A673 (cell line): ENCODE data around the gene FGR. TPM values are rescaled to one million over a fixed set of nuclear protein-coding genes. Genes with fewer than 3 reads are reported as not detected.

Source experiments
- BruUV-seq: library from RNA; stranded (reverse); fragments of 400-500 nt; replicated peaks from 2 replicates; lab custom pipeline; 2021; lab: Mats Ljungman, UMichigan
- CTCF ChIA-PET: fragments of 300-600 bp; sonication (Branson Sonifier 250); formaldehyde crosslinking; loops from one replicate; lab custom pipeline; 2022; ENCODE audit warnings: antibody characterized with exemption; lab: Charles Lee
- POLR2A ChIA-PET: fragments of 300-600 bp; sonication (Branson Sonifier 250); formaldehyde crosslinking; loops from one replicate; lab custom pipeline; 2022; ENCODE audit warnings: antibody characterized with exemption; ENCODE audit not compliant: low non-redundant PET; lab: Charles Lee
- DNase-seq: peaks from one replicate; pipeline ENCODE4 v3.0.0-alpha.2; 2015; ENCODE audit warnings: low spot score
- H3K27ac ChIP-seq: fragments of 200-600 bp; sonication (generic); 2 replicates; pipeline ENCODE4 v1.5.1; 2016; ENCODE audit warnings: mixed run types, low read depth, mild to moderate bottlenecking, mixed read lengths, antibody characterized with exemption, low read length; ENCODE audit not compliant: poor library complexity, severe bottlenecking
- H3K27me3 ChIP-seq: fragments of 200-600 bp; sonication (generic); replicated peaks from 2 replicates; pipeline ENCODE4 v1.6.1; 2017; ENCODE audit warnings: mixed run types, low read depth, mild to moderate bottlenecking, mixed read lengths, antibody characterized with exemption, low read length; ENCODE audit not compliant: insufficient read depth, poor library complexity
- H3K36me3 ChIP-seq: fragments of 200-600 bp; sonication (generic); 2 replicates; pipeline ENCODE4 v1.6.1; 2016; ENCODE audit warnings: mixed run types, mild to moderate bottlenecking, mixed read lengths, antibody characterized with exemption, low read length; ENCODE audit not compliant: insufficient read depth, poor library complexity, severe bottlenecking
- H3K4me1 ChIP-seq: fragments of 200-600 bp; sonication (generic); 2 replicates; pipeline ENCODE4 v1.6.1; 2017; ENCODE audit warnings: mixed run types, mild to moderate bottlenecking, mixed read lengths, antibody characterized with exemption, low read length; ENCODE audit not compliant: insufficient read depth, poor library complexity, severe bottlenecking
- H3K4me3 ChIP-seq: fragments of 200-600 bp; sonication (generic); 2 replicates; pipeline ENCODE4 v1.5.1; 2016; ENCODE audit warnings: low read depth, mixed run types, mild to moderate bottlenecking, mixed read lengths, low read length; ENCODE audit not compliant: poor library complexity, severe bottlenecking
- H3K9me3 ChIP-seq: fragments of 200-600 bp; sonication (generic); 2 replicates; pipeline ENCODE4 v1.6.1; 2016; ENCODE audit warnings: mixed run types, low read depth, mild to moderate bottlenecking, mixed read lengths, antibody characterized with exemption, low read length; ENCODE audit not compliant: poor library complexity, severe bottlenecking
- EZH2 ChIP-seq: fragments of 200-600 bp; sonication (generic); IDR thresholded peaks from 2 replicates; pipeline ENCODE4 v1.6.1; 2017; ENCODE audit warnings: borderline replicate concordance, low read depth, mild to moderate bottlenecking, mixed read lengths, antibody characterized with exemption, low read length; ENCODE audit not compliant: poor library complexity, severe bottlenecking
- intact Hi-C: fragments of 100-400 bp; cut with micrococcal nuclease; formaldehyde crosslinking; loops from one replicate; pipeline ENCODE4 v1.10.0; 2022; ENCODE audit not compliant: unreplicated experiment
- total RNA-seq: library from RNA; stranded (reverse); gene quantifications from 2 replicates; pipeline ENCODE4 v1.2.3, GENCODE V29; 2021
- TF ChIP-seq, protein P1 (sequence below): fragments of 300-800, 200-600 bp; sonication (generic); conservative IDR thresholded peaks from 2 replicates; pipeline ENCODE4 v1.5.1; 2017; ENCODE audit warnings: low read depth, mild to moderate bottlenecking, antibody characterized with exemption, low read length, moderate library complexity, mixed read lengths

FGR gene
- total RNA-seq, 1 experiment from 2014 or later, result not detected

GRCh38 chr1:27595597-27595996 lies 39.4 kb downstream of the FGR start:
- CTCF ChIA-PET, result interaction anchor here (1.0 kb wide), 1 partner anchor 38 kb away, joined by 9 read pairs; no protein-coding TSS in a partner anchor
- intact Hi-C loops, result no loop called here
- peak overlapping the region; percentile 30 for H3K27ac ChIP-seq
- no peaks in the 10 kb centered on the region for H3K9me3 ChIP-seq
- H3K4me3 ChIP-seq, result no peak overlapping the region
- no peak for TF ChIP-seq EZH2
- TF ChIP-seq, protein P1, sequence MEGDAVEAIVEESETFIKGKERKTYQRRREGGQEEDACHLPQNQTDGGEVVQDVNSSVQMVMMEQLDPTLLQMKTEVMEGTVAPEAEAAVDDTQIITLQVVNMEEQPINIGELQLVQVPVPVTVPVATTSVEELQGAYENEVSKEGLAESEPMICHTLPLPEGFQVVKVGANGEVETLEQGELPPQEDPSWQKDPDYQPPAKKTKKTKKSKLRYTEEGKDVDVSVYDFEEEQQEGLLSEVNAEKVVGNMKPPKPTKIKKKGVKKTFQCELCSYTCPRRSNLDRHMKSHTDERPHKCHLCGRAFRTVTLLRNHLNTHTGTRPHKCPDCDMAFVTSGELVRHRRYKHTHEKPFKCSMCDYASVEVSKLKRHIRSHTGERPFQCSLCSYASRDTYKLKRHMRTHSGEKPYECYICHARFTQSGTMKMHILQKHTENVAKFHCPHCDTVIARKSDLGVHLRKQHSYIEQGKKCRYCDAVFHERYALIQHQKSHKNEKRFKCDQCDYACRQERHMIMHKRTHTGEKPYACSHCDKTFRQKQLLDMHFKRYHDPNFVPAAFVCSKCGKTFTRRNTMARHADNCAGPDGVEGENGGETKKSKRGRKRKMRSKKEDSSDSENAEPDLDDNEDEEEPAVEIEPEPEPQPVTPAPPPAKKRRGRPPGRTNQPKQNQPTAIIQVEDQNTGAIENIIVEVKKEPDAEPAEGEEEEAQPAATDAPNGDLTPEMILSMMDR, result no peak
- no peak for DNase-seq
- H3K36me3 ChIP-seq, result no peaks in the 10 kb centered on the region
- peaks cover 84% of the 10 kb centered on the region for H3K4me1 ChIP-seq
- no peaks in the 10 kb centered on the region for H3K27me3 ChIP-seq
- BruUV-seq, result no TSS peak
- POLR2A ChIA-PET, result no interaction called here

DNA sequence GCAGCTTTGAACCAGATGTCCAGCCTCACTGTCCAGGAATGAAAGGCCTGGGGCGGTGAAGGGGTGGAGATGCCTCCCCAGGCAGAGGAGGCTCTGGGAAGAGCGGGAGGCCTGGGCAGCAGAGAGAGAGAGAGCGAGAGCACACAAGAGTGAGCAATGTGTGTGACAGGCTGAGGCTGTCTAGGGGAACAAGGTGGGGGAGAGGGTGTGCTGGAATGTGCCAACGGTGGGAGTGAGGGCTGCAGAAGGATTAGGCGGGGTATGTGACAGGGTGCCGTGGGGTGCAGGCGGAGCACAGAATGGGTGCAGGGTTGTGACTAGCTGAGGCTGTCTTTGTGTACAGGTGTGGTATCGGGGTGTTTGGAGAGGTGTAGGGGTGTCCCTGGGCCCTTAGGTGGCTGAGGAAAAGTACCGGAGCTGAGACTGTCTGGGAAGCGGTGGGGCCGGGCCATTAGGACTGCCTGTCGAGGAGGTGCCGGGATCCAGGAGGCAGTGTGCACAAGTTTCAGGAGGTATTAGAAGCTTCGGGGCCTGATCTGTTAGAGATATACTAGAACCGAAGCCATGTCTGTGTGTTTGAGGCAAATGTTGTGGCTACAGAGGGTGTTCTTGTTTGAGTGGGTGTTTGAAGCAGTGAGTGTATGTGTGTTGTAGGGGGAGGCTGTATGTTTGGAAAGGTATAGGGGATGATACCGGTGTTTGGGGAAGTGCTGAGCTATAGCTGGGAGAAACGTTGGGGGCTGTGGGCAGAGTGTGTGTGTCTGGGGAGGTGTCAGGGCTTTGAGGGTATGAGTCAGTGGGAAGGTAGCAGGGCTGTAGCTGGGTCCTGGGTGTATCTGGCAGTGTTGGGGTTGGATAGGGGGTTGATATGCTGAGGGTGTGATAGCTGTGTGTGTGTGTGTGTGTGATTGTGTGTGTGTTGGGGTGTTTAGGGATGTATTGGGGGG lies 40.1 kb downstream of the FGR start:
- peaks cover 84% of the 10 kb centered on the region for H3K4me1 ChIP-seq
- BruUV-seq, result no TSS peak
- intact Hi-C loops, result no loop called here

DNA sequence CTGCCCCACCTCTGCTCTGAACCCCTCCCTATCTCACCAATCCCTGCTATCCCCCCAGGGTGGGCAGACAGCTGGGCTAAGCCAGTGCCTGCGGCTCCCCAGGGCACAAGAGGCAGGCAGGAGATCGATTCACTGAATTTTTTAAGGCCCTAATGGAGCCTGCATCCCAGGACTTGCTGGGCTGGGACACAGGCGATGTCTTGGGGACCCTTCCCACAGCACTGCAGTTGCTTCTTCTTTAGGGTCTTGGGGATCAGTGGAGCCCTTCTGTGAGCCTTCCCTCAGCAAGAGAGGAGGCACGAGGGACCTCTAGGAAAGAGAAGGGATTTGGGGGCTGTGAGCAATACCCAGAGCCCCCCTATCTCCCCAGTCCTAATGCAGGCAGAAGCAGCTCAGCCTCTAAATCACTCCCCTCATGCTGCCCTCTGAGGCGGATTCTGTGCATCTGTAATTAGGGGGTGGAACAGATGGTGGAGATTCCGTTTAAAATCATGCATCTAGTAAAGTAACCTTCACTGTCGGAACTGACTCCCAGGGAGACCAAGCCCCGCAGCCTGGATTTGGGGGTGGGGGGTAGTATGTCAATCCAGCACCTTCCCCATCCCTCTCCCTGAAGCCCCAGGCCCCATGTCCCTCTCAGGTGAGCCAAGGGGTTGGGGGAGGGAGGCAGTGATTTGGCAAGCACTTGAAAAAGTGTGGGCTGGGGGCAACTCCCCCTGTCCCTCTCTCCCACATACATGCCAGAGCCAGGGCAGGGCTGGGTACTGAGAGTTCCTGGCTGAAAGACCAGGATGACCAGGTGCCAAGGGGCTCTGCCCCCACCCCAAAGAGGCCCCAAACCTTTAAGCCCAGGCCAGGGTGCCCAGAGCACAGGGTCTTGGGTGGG lies 41.1 kb downstream of the FGR start:
- no peak overlapping the region for H3K4me3 ChIP-seq
- H3K4me1 ChIP-seq, result peaks cover 84% of the 10 kb centered on the region
- no TSS peak for BruUV-seq

More for the DNA sequence above, 40.1 kb downstream of the FGR start:
- TF ChIP-seq EZH2, result no peak
- TF ChIP-seq, protein P1, result no peak
- CTCF ChIA-PET, result interaction anchor here (1.0 kb wide), 2 partner anchors 20 to 38 kb away, joined by 3 to 9 read pairs; no protein-coding TSS in a partner anchor
- H3K27me3 ChIP-seq, result no peaks in the 10 kb centered on the region
- peak overlapping the region; percentile 69 for H3K27ac ChIP-seq
- H3K4me3 ChIP-seq, result no peak overlapping the region
- DNase-seq, result no peak
- POLR2A ChIA-PET, result no interaction called here
- H3K9me3 ChIP-seq, result no peaks in the 10 kb centered on the region
- H3K36me3 ChIP-seq, result no peaks in the 10 kb centered on the region

More for the DNA sequence above, 41.1 kb downstream of the FGR start:
- POLR2A ChIA-PET, result no interaction called here
- intact Hi-C loops, result no loop called here
- Histone ChIP-seq H3K9me3 (no peaks in the 10 kb centered on the region), H3K27ac (peak overlapping the region; percentile 69), H3K36me3 (no peaks in the 10 kb centered on the region), H3K27me3 (no peaks in the 10 kb centered on the region)
- no peak for DNase-seq
- no peak for TF ChIP-seq EZH2
- TF ChIP-seq, protein P1, result no peak
- CTCF ChIA-PET, result interaction anchor here (1.0 kb wide), 1 partner anchor 19 kb away, joined by 3 read pairs; no protein-coding TSS in a partner anchor
